Measurements from ENCODE around the gene LIG3.

Gene LIG3

DNA sequence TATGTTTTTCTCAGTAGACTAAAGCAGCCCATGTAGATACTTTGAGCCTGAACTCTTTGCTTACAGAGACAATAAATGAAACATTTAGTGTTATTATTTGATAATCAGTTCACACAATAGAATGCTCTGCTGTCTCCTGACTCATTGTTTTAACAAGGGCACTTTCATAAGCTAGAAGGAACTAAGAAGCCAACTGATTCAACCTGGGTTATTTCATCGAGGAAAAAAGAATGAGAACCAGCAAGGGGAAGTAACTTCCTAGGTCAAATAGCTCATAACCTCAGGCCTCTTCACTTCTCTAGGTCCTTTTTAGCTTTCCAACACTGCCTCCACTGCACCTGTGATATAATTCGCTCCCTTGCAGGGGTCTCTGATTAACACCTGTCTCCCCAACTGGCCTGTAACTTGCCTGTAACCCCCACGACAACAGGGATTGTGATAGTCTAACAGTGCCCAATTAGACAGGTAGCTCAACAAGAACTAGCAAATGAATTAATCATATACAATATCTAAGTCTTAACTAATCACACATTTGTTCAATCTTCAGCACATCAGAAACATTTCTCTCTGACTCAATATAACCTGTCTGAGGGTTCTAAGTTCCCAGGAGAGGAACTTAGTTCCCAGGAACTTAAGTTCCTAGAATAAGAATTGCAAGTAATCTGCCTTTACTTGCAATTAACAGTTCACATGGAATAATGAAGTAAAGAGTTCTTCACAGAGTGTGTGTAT lies 48.4 kb downstream of the LIG3 start:
- no peaks in the 10 kb centered on the region for H4K20me1 ChIP-seq (ENCODE audit: control insufficient read depth, insufficient read depth, low read depth, low read length)
- H3K27ac ChIP-seq (ENCODE audit: low read depth, low read length), result no peak overlapping the region
- no peak overlapping the region for H3K4me3 ChIP-seq (ENCODE audit: low read length)
- H3K4me2 ChIP-seq (ENCODE audit: low read length), result no peak overlapping the region
- no peaks in the 10 kb centered on the region for H3K36me3 ChIP-seq (ENCODE audit: control insufficient read depth, low read length)
- TF ChIP-seq EZH2phosphoT487 (IDR thresholded peaks at IDR 0.05; ENCODE audit: borderline replicate concordance, low read length), result no peak
- no peak for TF ChIP-seq CTCF (IDR thresholded peaks at IDR 0.05; ENCODE audit: low read depth, low read length, poor library complexity, severe bottlenecking)
- H3K79me2 ChIP-seq (ENCODE audit: control insufficient read depth, low read length), result no peaks in the 10 kb centered on the region
- no peaks in the 10 kb centered on the region for H3K27me3 ChIP-seq (ENCODE audit: control insufficient read depth, low read length)
- no peaks in the 10 kb centered on the region for H3K9me2 ChIP-seq (replicated peaks; ENCODE audit: control insufficient read depth, low read length)
- no peaks in the 10 kb centered on the region for H3K9me3 ChIP-seq (ENCODE audit: control insufficient read depth, insufficient read depth, low read length)
- H3K4me1 ChIP-seq (ENCODE audit: control insufficient read depth, low read length), result peaks cover 6% of the 10 kb centered on the region
- peaks cover 2% of the 10 kb centered on the region; the same call in 1 of the 2 replicates for H3F3A ChIP-seq (ENCODE audit: control insufficient read depth, insufficient read depth)

DNA sequence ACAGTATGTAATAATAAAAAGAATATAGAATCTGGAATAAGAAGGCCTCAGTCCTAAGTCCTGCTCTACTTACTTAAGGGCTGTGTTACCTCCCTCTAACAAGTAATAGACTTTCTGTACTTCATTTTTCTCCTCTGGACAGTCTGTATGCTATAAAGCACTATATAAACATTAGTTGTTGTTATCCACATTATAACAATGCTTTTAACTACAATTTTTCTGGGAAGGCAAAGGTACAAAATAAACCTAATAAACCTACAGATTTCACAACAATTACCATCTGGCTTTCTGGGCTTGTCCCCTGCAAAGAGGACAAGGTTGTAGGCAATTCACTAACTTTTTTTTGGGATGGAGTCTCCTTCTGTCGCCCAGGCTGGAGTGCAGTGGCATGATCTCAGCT lies 50.5 kb downstream of the LIG3 start:
- H3K4me3 ChIP-seq (ENCODE audit: low read length), result no peak overlapping the region
- no peaks in the 10 kb centered on the region for H3K36me3 ChIP-seq (ENCODE audit: control insufficient read depth, low read length)
- no peak overlapping the region for H3K27ac ChIP-seq (ENCODE audit: low read depth, low read length)
- peaks cover 6% of the 10 kb centered on the region for H3K4me1 ChIP-seq (ENCODE audit: control insufficient read depth, low read length)
- no peaks in the 10 kb centered on the region for H3K9me3 ChIP-seq (ENCODE audit: control insufficient read depth, insufficient read depth, low read length)
- H3K9me2 ChIP-seq (replicated peaks; ENCODE audit: control insufficient read depth, low read length), result no peaks in the 10 kb centered on the region
- no peak for TF ChIP-seq EZH2phosphoT487 (IDR thresholded peaks at IDR 0.05; ENCODE audit: borderline replicate concordance, low read length)
- TF ChIP-seq CTCF (IDR thresholded peaks at IDR 0.05; ENCODE audit: low read depth, low read length, poor library complexity, severe bottlenecking), result no peak
- H4K20me1 ChIP-seq (ENCODE audit: control insufficient read depth, insufficient read depth, low read depth, low read length), result no peaks in the 10 kb centered on the region
- no peak overlapping the region for H3K4me2 ChIP-seq (ENCODE audit: low read length)
- H3K79me2 ChIP-seq (ENCODE audit: control insufficient read depth, low read length), result no peaks in the 10 kb centered on the region
- H3F3A ChIP-seq (ENCODE audit: control insufficient read depth, insufficient read depth), result peaks cover 2% of the 10 kb centered on the region; the same call in 1 of the 2 replicates
- H3K27me3 ChIP-seq (ENCODE audit: control insufficient read depth, low read length), result no peaks in the 10 kb centered on the region

- no peaks in the 10 kb centered on the region for H3K4me1 ChIP-seq (ENCODE audit: control insufficient read depth, low read length)
- peaks cover 2% of the 10 kb centered on the region; the same call in 1 of the 2 replicates for H3K27me3 ChIP-seq (ENCODE audit: control insufficient read depth, low read length)
- no peaks in the 10 kb centered on the region for H3K9me2 ChIP-seq (replicated peaks; ENCODE audit: control insufficient read depth, low read length)
- H3K79me2 ChIP-seq (ENCODE audit: control insufficient read depth, low read length), result no peaks in the 10 kb centered on the region
- no peaks in the 10 kb centered on the region for H3K9me3 ChIP-seq (ENCODE audit: control insufficient read depth, insufficient read depth, low read length)
- no peak overlapping the region for H3K27ac ChIP-seq (ENCODE audit: low read depth, low read length)
- H3K4me2 ChIP-seq (ENCODE audit: low read length), result no peak overlapping the region
- H3K4me3 ChIP-seq (ENCODE audit: low read length), result no peak overlapping the region
- H4K20me1 ChIP-seq (ENCODE audit: control insufficient read depth, insufficient read depth, low read depth, low read length), result no peaks in the 10 kb centered on the region
- H3K36me3 ChIP-seq (ENCODE audit: control insufficient read depth, low read length), result no peaks in the 10 kb centered on the region
- H3F3A ChIP-seq (ENCODE audit: control insufficient read depth, insufficient read depth), result no peaks in the 10 kb centered on the region
- no peak for TF ChIP-seq CTCF (IDR thresholded peaks at IDR 0.05; ENCODE audit: low read depth, low read length, poor library complexity, severe bottlenecking)
- TF ChIP-seq EZH2phosphoT487 (IDR thresholded peaks at IDR 0.05; ENCODE audit: borderline replicate concordance, low read length), result no peak
These were observed 58.1 kb downstream of the LIG3 start for GRCh38 chr17:35038453-35038852.
